K562 (cell line): Measurements from ENCODE around the gene NKX2-2. TPM values are rescaled to one million over a fixed set of nuclear protein-coding genes. Genes with fewer than 3 reads are reported as not detected.

Experiments used
- EP300 ChIP-seq: IDR thresholded peaks from 2 replicates; pipeline ENCODE4 v1.6.1; 2012; ENCODE audit warnings: low read length, improper control_type of control experiment
- FOXA1 ChIP-seq: fragments of 450-650 bp; IDR thresholded peaks from 2 replicates; pipeline ENCODE4 v1.6.1; 2016; ENCODE audit warnings: mild to moderate bottlenecking, borderline replicate concordance
- FUS ChIP-seq: fragments of 200-400 bp; formaldehyde crosslinking; optimal IDR thresholded peaks from 2 replicates; pipeline ENCODE3; 2017; ENCODE audit warnings: low read depth, low read length
- MBD2 ChIP-seq: sonication (generic); IDR thresholded peaks from 2 replicates; pipeline ENCODE4 v1.6.1; 2016; ENCODE audit warnings: low read depth, borderline replicate concordance
- NR4A1 ChIP-seq, 2 experiments: fragments of 250-450 bp in 1 of 2; fragments of 450-650 bp in 1 of 2; sonication (Bioruptor Pico) in 1 of 2; IDR thresholded peaks; 2 replicates each; pipeline versions ENCODE4 v1.4.0 to v1.6.1; 2016 to 2020; ENCODE audit warnings: mild to moderate bottlenecking in 2 of 2, missing compliant biosample characterization in 1 of 2, missing genetic modification characterization in 1 of 2, moderate library complexity in 1 of 2
- POLR2H ChIP-seq: IDR thresholded peaks from 2 replicates; pipeline ENCODE4 v1.6.1; 2016; ENCODE audit warnings: missing genetic modification characterization, low read depth, mild to moderate bottlenecking, control low read depth, missing compliant biosample characterization, moderate library complexity
- PRMT5 ChIP-seq: sonication (generic); formaldehyde crosslinking; IDR thresholded peaks from 2 replicates; pipeline ENCODE4 v1.5.0; 2020; ENCODE audit warnings: missing genetic modification reagents
- ZNF655 ChIP-seq: fragments of 250-450 bp; sonication (Bioruptor Pico); IDR thresholded peaks from 2 replicates; pipeline ENCODE4 v1.5.0; 2021
- ZNF785 ChIP-seq: fragments of 250-450 bp; sonication (Bioruptor Pico); IDR thresholded peaks from 2 replicates; pipeline ENCODE4 v1.4.0; 2020; ENCODE audit warnings: mild to moderate bottlenecking
- polyA plus RNA-seq, 8 experiments: library from polyadenylated mRNA; depleted of rRNA in 4 of 8; stranded (reverse) in 5 of 8; unstranded in 3 of 8; fragments of >200 nt; fragmentation: Nextera tagmentation in 2 of 8; fragmentation: Illumina TruSeq in 1 of 8; extraction: Ambion mirVana in 2 of 8; extraction: Trizol in 1 of 8; gene quantifications; 2 replicates each; pipeline versions ENCODE4 v1.2.1 to v1.2.3, GENCODE V29; 2011 to 2014; ENCODE audit warnings: inconsistent platforms in 1 of 8, missing spikeins in 1 of 8
- total RNA-seq, 7 experiments: library from RNA; depleted of rRNA in 6 of 7; stranded (reverse); fragments of >200 nt in 6 of 7; fragmentation: Illumina TruSeq in 2 of 7; extraction: Trizol in 2 of 7; gene quantifications; 2 replicates each; pipeline versions ENCODE4 v1.2.1 to v1.2.3, GENCODE V29; 2011 to 2021; ENCODE audit warnings: low replicate concordance in 1 of 7
- TF ChIP-seq, protein P1 (sequence below): sonication (generic); formaldehyde crosslinking; IDR thresholded peaks from 2 replicates; pipeline ENCODE4 v1.8.0; 2022; ENCODE audit warnings: mild to moderate bottlenecking, missing genetic modification reagents, borderline replicate concordance

The NKX2-2 gene
- total and polyA plus RNA-seq, 9 of the 15 experiments (the other 6 are each of a cell fraction or from before 2014, with no cell fraction given) = 0.04 TPM; not detected in 8

DNA sequence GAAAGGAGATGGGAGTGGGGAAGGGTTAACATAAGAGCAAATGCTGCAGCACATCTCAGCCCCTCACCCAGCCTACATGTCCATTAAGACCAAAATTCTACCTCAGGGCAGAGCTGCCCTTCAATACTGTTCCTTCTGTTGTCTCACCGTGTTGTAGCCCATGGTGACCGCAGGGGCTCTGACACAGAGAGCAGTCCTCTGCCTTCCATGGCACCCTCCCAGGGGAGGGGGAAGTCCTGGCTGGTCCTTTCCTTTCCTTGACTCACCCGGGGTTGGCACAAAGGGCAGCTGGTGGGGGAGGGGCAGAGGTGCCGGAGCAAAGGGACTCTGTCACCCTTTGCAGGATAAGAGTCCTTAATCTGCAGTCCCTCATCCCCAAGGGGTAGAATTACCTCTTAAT, 15.2 kb downstream of the NKX2-2 start (continued):
- TF ChIP-seq, protein P1, sequence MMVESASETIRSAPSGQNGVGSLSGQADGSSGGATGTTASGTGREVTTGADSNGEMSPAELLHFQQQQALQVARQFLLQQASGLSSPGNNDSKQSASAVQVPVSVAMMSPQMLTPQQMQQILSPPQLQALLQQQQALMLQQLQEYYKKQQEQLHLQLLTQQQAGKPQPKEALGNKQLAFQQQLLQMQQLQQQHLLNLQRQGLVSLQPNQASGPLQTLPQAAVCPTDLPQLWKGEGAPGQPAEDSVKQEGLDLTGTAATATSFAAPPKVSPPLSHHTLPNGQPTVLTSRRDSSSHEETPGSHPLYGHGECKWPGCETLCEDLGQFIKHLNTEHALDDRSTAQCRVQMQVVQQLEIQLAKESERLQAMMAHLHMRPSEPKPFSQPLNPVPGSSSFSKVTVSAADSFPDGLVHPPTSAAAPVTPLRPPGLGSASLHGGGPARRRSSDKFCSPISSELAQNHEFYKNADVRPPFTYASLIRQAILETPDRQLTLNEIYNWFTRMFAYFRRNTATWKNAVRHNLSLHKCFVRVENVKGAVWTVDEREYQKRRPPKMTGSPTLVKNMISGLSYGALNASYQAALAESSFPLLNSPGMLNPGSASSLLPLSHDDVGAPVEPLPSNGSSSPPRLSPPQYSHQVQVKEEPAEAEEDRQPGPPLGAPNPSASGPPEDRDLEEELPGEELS (CRISPR knock-in tag) = no peak
- no peak for TF ChIP-seq MBD2
- TF ChIP-seq FUS = no peak
- no peak for TF ChIP-seq EP300
- TF ChIP-seq ZNF655 (CRISPR knock-in tag) = no peak
- TF ChIP-seq ZNF785 (CRISPR knock-in tag) = no peak
- TF ChIP-seq POLR2H (tag) = no peak
- no peak for TF ChIP-seq NR4A1 (CRISPR knock-in tag; IDR thresholded peaks at IDR 0.05)
- TF ChIP-seq NR4A1 (tag; IDR thresholded peaks at IDR 0.05) = no peak
- TF ChIP-seq PRMT5 (CRISPR knock-in tag) = no peak
- TF ChIP-seq FOXA1 = no peak
